Measurements from ENCODE around the gene TMEM150C. TPM values are rescaled to one million over a fixed set of nuclear protein-coding genes. Genes with fewer than 3 reads are reported as not detected.

The TMEM150C gene
- total RNA-seq, 1 experiment from 2014 or later = 0.58 TPM

- TF ChIP-seq CTCF (conservative IDR thresholded peaks at IDR 0.05; ENCODE audit: low read depth, low read length) = no peak
- no peak for TF ChIP-seq EZH2 (IDR thresholded peaks at IDR 0.05; ENCODE audit: low read length, unreplicated experiment)
- TF ChIP-seq EZH2phosphoT487 (IDR thresholded peaks at IDR 0.05; ENCODE audit: borderline replicate concordance, low read length) = no peak
- ChIA-PET CTCF (no interaction called here), POLR2A (ENCODE audit: unreplicated experiment) (no interaction called here)
- Histone ChIP-seq H3K9me3 (ENCODE audit: low read length) (no peaks in the 10 kb centered on the region), H3K4me2 (ENCODE audit: low read length) (no peak overlapping the region), H3K9me2 (replicated peaks; ENCODE audit: low read length) (no peaks in the 10 kb centered on the region), H3K4me3 (ENCODE audit: low read length) (no peak overlapping the region), H3K79me2 (ENCODE audit: low read length) (no peaks in the 10 kb centered on the region), H2AFZ (ENCODE audit: low read length) (no peak overlapping the region), H3K4me1 (ENCODE audit: insufficient read depth, low read length) (no peaks in the 10 kb centered on the region), H3F3A (ENCODE audit: low read length, unreplicated experiment) (no peaks in the 10 kb centered on the region), H3K36me3 (ENCODE audit: low read depth, low read length) (no peaks in the 10 kb centered on the region), H4K20me1 (ENCODE audit: low read length) (no peaks in the 10 kb centered on the region), H3K9ac (ENCODE audit: low read length) (no peak overlapping the region), H3K27me3 (ENCODE audit: low read length) (no peaks in the 10 kb centered on the region), H3K27ac (ENCODE audit: low read length) (no peak overlapping the region)
- BruUV-seq (replicated peaks) = no TSS peak
- ATAC-seq (no peak), DNase-seq (no peak)
- intact Hi-C loops (cut with micrococcal nuclease) = no loop called here
Observed at GRCh38 chr4:82510216-82510615, 51.6 kb downstream of the TMEM150C start.

GRCh38 chr4:82508806-82509428, 52.9 kb downstream of the TMEM150C start:
- intact Hi-C loops (cut with micrococcal nuclease) = no loop called here
- Histone ChIP-seq H3K36me3 (ENCODE audit: low read depth, low read length) (no peaks in the 10 kb centered on the region), H3F3A (ENCODE audit: low read length, unreplicated experiment) (no peaks in the 10 kb centered on the region), H3K9me3 (ENCODE audit: low read length) (no peaks in the 10 kb centered on the region), H4K20me1 (ENCODE audit: low read length) (no peaks in the 10 kb centered on the region), H3K9me2 (replicated peaks; ENCODE audit: low read length) (no peaks in the 10 kb centered on the region), H2AFZ (ENCODE audit: low read length) (no peak overlapping the region), H3K4me2 (ENCODE audit: low read length) (no peak overlapping the region), H3K4me3 (ENCODE audit: low read length) (no peak overlapping the region), H3K27ac (ENCODE audit: low read length) (no peak overlapping the region), H3K9ac (ENCODE audit: low read length) (no peak overlapping the region), H3K4me1 (ENCODE audit: insufficient read depth, low read length) (no peaks in the 10 kb centered on the region), H3K79me2 (ENCODE audit: low read length) (no peaks in the 10 kb centered on the region), H3K27me3 (ENCODE audit: low read length) (no peaks in the 10 kb centered on the region)
- CTCF ChIA-PET = no interaction called here
- POLR2A ChIA-PET (ENCODE audit: unreplicated experiment) = no interaction called here
- no peak for DNase-seq
- no TSS peak for BruUV-seq (replicated peaks)
- TF ChIP-seq EZH2 (IDR thresholded peaks at IDR 0.05; ENCODE audit: low read length, unreplicated experiment) (no peak), EZH2phosphoT487 (IDR thresholded peaks at IDR 0.05; ENCODE audit: borderline replicate concordance, low read length) (no peak), CTCF (conservative IDR thresholded peaks at IDR 0.05; ENCODE audit: low read depth, low read length) (no peak)
- ATAC-seq = no peak

- H3K4me1 ChIP-seq (ENCODE audit: insufficient read depth, low read length) = no peaks in the 10 kb centered on the region
- no peaks in the 10 kb centered on the region for H3F3A ChIP-seq (ENCODE audit: low read length, unreplicated experiment)
- no peaks in the 10 kb centered on the region for H4K20me1 ChIP-seq (ENCODE audit: low read length)
- H3K4me2 ChIP-seq (ENCODE audit: low read length) = no peak overlapping the region
- ChIA-PET CTCF (no interaction called here), POLR2A (ENCODE audit: unreplicated experiment) (no interaction called here)
- H3K9me3 ChIP-seq (ENCODE audit: low read length) = no peaks in the 10 kb centered on the region
- no peak overlapping the region for H3K4me3 ChIP-seq (ENCODE audit: low read length)
- ATAC-seq = no peak
- no peaks in the 10 kb centered on the region for H3K36me3 ChIP-seq (ENCODE audit: low read depth, low read length)
- no peaks in the 10 kb centered on the region for H3K9me2 ChIP-seq (replicated peaks; ENCODE audit: low read length)
- H3K27me3 ChIP-seq (ENCODE audit: low read length) = no peaks in the 10 kb centered on the region
- no peak overlapping the region for H3K9ac ChIP-seq (ENCODE audit: low read length)
- no peak overlapping the region for H2AFZ ChIP-seq (ENCODE audit: low read length)
- H3K79me2 ChIP-seq (ENCODE audit: low read length) = no peaks in the 10 kb centered on the region
- BruUV-seq (replicated peaks) = no TSS peak
- intact Hi-C loops (cut with micrococcal nuclease) = no loop called here
- no peak overlapping the region for H3K27ac ChIP-seq (ENCODE audit: low read length)
- no peak for TF ChIP-seq CTCF (conservative IDR thresholded peaks at IDR 0.05; ENCODE audit: low read depth, low read length)
- no peak for TF ChIP-seq EZH2 (IDR thresholded peaks at IDR 0.05; ENCODE audit: low read length, unreplicated experiment)
- TF ChIP-seq EZH2phosphoT487 (IDR thresholded peaks at IDR 0.05; ENCODE audit: borderline replicate concordance, low read length) = no peak
- no peak for DNase-seq
Observed at GRCh38 chr4:82508011-82508410, 53.8 kb downstream of the TMEM150C start.

All from PC-3 (cell line).